Left ventricle myocardium inferior (tissue), 1 donor: ENCODE data around the gene OPN1LW. TPM values are rescaled to one million over a fixed set of nuclear protein-coding genes. Genes with fewer than 3 reads are reported as not detected.

Experiments used
- DNase-seq: peaks from one replicate; pipeline ENCODE4 v3.0.0-alpha.2; 2020
- H3K27ac ChIP-seq: fragments of 200-600 bp; replicated peaks from 2 replicates; pipeline ENCODE4 v1.8.0; 2021
- H3K27me3 ChIP-seq: fragments of 200-600 bp; 2 replicates; pipeline ENCODE4 v1.8.0; 2021; ENCODE audit warnings: low read depth
- H3K36me3 ChIP-seq: fragments of 200-600 bp; 2 replicates; pipeline ENCODE4 v1.8.0; 2021
- H3K4me1 ChIP-seq: fragments of 200-600 bp; 2 replicates; pipeline ENCODE4 v1.8.0; 2021
- H3K4me3 ChIP-seq: fragments of 200-600 bp; 2 replicates; pipeline ENCODE4 v1.8.0; 2021; ENCODE audit warnings: mild to moderate bottlenecking, moderate library complexity
- H3K9me3 ChIP-seq: fragments of 200-600 bp; replicated peaks from 2 replicates; pipeline ENCODE4 v1.8.0; 2021
- intact Hi-C: fragments of 100-400 bp; cut with micrococcal nuclease; formaldehyde crosslinking; loops from one replicate; pipeline ENCODE4 v1.11.0; 2022
- total RNA-seq: library from RNA; stranded (reverse); fragmentation: NEBNext Ultra II Directional; extraction: Animal tissue kit (Norgen Biotek cat#: 25700); gene quantifications from one replicate; pipeline ENCODE4 v1.2.1, GENCODE V29; 2021
- TF ChIP-seq, protein P1 (sequence below): fragments of 200-600 bp; IDR thresholded peaks from 2 replicates; pipeline ENCODE4 v1.8.0; 2021; ENCODE audit warnings: antibody characterized with exemption, mild to moderate bottlenecking, borderline replicate concordance
- donor health status: DM: no; HTN: yes; CAD: no; lungs with severe emphysema.

OPN1LW gene
- total RNA-seq, 1 donor from 2014 or later, result not detected

GRCh38 chrX:154135458-154136229 lies 8.4 kb upstream of the OPN1LW start:
- DNase-seq, result no peak
- intact Hi-C loops, result no loop called here
- H3K9me3 ChIP-seq, result no peaks in the 10 kb centered on the region
- no peaks in the 10 kb centered on the region for H3K36me3 ChIP-seq
- H3K27ac ChIP-seq, result no peak overlapping the region
- H3K4me1 ChIP-seq, result peaks cover 10% of the 10 kb centered on the region
- H3K27me3 ChIP-seq, result no peaks in the 10 kb centered on the region
- H3K4me3 ChIP-seq, result no peak overlapping the region
- TF ChIP-seq, protein P1, sequence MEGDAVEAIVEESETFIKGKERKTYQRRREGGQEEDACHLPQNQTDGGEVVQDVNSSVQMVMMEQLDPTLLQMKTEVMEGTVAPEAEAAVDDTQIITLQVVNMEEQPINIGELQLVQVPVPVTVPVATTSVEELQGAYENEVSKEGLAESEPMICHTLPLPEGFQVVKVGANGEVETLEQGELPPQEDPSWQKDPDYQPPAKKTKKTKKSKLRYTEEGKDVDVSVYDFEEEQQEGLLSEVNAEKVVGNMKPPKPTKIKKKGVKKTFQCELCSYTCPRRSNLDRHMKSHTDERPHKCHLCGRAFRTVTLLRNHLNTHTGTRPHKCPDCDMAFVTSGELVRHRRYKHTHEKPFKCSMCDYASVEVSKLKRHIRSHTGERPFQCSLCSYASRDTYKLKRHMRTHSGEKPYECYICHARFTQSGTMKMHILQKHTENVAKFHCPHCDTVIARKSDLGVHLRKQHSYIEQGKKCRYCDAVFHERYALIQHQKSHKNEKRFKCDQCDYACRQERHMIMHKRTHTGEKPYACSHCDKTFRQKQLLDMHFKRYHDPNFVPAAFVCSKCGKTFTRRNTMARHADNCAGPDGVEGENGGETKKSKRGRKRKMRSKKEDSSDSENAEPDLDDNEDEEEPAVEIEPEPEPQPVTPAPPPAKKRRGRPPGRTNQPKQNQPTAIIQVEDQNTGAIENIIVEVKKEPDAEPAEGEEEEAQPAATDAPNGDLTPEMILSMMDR, result no peak

DNA sequence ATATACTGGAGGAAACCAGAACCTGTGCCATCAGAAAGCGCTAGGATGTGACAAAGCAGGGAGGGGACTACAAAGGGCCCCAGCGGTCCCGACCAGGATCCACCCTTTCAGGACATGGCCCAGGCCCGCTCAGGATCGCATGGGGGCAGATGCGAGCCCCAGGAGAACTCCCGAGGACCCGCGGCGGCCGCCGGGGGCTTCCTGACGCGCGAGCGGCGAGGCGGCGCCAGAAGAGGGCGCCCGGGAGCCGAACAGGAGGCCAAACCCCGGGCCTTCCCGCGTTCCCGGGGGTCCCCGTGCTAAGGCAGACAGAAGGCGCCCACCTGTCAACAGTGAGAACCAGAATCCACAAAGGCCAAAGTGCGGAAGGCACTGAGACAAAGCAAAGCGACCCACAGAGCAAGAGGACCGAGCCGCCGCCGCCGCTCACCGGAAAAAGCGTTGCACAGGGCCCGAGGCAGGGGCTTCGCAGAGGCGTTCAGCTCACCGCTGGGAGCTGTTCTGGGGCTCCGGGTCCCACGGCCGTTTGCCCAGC lies 7.3 kb upstream of the OPN1LW start:
- Histone ChIP-seq H3K4me3 (peak overlapping the region; percentile 58), H3K27ac (peak overlapping the region; percentile 51), H3K27me3 (no peaks in the 10 kb centered on the region), H3K36me3 (no peaks in the 10 kb centered on the region), H3K9me3 (no peaks in the 10 kb centered on the region), H3K4me1 (peaks cover 10% of the 10 kb centered on the region)
- DNase-seq, result peak; percentile 64
- TF ChIP-seq, protein P1, result peak; percentile 81
- intact Hi-C loops, result no loop called here

- DNase-seq, result no peak
- H3K27ac ChIP-seq, result no peak overlapping the region
- no peaks in the 10 kb centered on the region for H3K9me3 ChIP-seq
- H3K4me3 ChIP-seq, result no peak overlapping the region
- H3K4me1 ChIP-seq, result peaks cover 10% of the 10 kb centered on the region
- H3K36me3 ChIP-seq, result no peaks in the 10 kb centered on the region
- intact Hi-C loops, result no loop called here
- no peaks in the 10 kb centered on the region for H3K27me3 ChIP-seq
- TF ChIP-seq, protein P1, result no peak
Observed at GRCh38 chrX:154138857-154139256, 5.2 kb upstream of the OPN1LW start.

- Histone ChIP-seq H3K27ac (no peak overlapping the region), H3K36me3 (no peaks in the 10 kb centered on the region), H3K4me1 (peaks cover 10% of the 10 kb centered on the region), H3K27me3 (no peaks in the 10 kb centered on the region), H3K4me3 (no peak overlapping the region), H3K9me3 (no peaks in the 10 kb centered on the region)
- TF ChIP-seq, protein P1, result no peak
- intact Hi-C loops, result no loop called here
- no peak for DNase-seq
Observed at GRCh38 chrX:154140206-154140605, 3.8 kb upstream of the OPN1LW start.

DNA sequence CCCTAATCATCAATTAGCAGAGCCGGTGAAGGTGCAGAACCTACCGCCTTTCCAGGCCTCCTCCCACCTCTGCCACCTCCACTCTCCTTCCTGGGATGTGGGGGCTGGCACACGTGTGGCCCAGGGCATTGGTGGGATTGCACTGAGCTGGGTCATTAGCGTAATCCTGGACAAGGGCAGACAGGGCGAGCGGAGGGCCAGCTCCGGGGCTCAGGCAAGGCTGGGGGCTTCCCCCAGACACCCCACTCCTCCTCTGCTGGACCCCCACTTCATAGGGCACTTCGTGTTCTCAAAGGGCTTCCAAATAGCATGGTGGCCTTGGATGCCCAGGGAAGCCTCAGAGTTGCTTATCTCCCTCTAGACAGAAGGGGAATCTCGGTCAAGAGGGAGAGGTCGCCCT lies 3.3 kb upstream of the OPN1LW start:
- Histone ChIP-seq H3K27ac (no peak overlapping the region), H3K4me1 (peaks cover 8% of the 10 kb centered on the region), H3K9me3 (no peaks in the 10 kb centered on the region), H3K36me3 (no peaks in the 10 kb centered on the region), H3K27me3 (no peaks in the 10 kb centered on the region), H3K4me3 (no peak overlapping the region)
- intact Hi-C loops, result no loop called here
- TF ChIP-seq, protein P1, result no peak
- DNase-seq, result no peak
